ENCODE results near the gene NPY1R. TPM values are rescaled to one million over a fixed set of nuclear protein-coding genes. Genes with fewer than 3 reads are reported as not detected.

NPY1R gene
- not detected for total RNA-seq

DNA sequence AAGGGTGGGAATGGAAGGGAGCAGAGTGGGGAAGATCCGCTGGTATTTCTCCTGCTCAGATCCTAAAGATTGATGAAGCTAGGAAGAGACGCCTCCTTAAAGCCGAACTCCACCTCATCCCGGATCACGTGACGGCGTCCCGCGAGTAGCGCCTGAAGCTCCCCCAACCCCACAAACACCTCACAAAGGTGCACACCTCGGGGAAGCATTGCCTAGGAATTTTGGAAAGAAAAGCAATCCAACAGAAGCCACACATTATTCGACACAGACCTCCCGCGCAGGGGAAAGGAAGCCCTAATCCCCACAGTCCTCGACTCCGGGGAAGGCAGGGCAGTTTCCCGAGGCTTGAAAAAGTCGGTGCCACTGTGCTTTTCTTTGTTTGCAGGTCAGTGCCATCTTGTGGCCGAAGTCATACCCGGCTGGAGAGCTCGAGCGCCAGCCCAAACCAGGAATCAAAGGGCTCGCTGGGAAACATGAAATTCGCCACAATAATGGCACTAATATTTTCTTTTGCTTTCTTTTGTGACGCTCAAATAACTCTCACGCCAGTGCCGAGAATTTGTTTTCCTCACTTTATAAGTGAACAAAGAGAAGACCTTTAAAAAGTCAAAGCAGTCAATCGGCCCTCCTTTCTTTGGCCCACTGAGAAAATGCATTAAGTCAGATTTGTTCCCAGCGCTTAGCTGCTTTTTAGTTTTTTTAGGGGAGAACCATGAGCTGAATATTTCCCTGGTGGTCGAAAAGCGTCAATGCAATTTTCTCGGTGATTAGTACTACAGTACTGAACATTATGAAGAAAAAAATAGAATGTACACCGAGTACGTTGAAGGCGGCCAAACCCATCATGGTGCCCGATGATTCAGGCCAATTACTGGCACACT, at the start of gene NPY1R:
NPY1R (minus strand) TSS at position 71 of the 881 bp plus-strand sequence. CDS start 6,042 bp downstream, outside the sequence.
- peak in 2 of 3 donors; percentile 66 to 71 for DNase-seq (ENCODE audit: low read depth in 2 of 3, low spot score in 2 of 3)

DNA sequence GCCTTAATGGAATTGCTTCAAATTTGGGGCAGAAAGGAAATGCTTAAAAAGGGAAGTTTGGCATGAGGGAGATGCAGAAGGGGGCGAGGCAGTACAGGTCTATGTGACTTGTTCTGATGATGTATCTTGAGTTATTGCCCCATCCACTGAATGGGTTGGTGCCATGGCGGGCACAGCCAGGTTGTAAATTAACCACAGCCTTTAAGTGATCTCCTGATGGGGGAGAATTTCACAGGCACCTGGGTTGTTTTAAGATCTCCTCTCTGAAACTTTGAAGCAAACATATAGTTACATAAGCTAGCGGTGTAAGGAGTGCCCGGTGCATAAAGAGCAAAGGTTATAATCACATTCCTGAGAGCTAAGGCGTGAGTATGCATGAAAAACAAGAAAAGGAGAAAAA, 48.3 kb upstream of the NPY1R start:
- DNase-seq (ENCODE audit: low read depth in 2 of 3, low spot score in 2 of 3): no peak

DNA sequence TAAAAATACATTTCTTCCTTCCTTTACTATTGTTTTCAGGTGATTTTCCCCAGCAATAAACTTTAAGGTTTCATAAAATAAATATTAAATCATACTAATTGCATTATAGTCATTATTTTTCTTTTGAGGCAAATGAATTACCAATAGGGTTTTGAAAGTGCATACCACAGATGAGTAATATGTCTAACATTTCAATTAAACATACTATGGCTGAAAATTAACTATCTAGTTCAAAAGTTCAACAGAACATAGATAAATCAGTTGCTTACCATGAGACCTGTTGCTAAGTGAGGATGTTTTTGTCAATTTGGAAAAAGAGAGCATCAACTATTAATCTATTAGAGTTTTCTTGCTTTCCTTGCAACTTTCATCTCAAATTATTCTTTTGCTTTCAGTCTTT, 46.3 kb upstream of the NPY1R start:
- no peak for DNase-seq (ENCODE audit: low read depth in 2 of 3, low spot score in 2 of 3)

DNA sequence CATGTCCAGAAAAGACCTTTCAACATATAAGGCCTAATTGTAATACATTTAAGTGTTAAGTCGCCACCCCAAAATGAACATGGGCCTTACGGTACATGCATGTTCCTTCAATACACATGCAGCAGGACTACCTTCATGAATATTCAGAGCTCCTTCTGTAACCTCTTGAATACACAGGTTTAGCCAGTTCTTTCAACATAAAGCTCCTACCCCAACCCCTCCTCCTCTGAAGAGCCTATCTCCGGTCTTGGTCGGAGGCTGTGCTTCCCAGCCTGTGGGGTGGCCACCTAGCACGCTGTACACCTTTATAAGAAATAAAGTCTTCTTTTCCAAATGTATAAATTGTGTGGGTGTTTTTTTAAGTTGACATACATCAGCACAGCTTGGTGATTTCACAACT, 39.6 kb upstream of the NPY1R start:
- DNase-seq (ENCODE audit: low read depth in 2 of 3, low spot score in 2 of 3): no peak

DNA sequence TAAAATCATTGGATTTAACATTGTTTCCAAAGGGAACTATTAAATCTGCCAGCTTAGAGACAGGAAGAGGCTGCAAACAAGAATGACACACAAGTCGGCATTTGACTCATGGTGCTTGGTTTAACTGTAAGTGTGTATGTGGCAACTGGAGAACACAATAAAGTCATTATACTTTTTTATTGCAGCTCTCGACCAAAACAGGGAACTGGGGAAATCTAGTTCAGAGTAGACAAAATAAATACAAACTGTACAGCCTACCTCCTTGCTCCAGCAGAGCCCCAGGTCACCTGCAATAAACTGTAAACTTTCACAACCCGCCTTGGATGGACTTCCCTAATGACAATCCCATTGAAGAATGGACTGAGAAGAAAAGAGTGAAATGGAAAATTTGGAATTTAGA, 35.3 kb upstream of the NPY1R start:
- no peak for DNase-seq (ENCODE audit: low read depth in 2 of 3, low spot score in 2 of 3)

DNA sequence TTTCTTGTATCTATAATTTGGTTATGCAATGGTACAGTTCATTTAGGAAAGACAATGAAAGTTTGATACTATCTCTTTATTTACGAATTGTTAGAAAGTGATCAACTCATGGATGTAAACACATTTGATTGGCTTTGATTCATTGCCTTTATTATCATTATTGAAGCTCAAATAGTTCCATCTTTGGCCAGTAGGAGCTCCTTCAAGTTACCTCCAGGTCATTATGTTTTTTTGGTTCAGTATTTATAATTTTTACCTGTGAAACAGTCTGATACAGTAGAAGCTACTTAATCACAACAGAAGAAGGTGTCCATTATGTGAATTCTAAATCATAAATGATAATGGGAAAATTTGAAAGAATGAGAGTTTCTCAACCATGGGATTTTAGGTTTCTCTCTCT, 23.7 kb upstream of the NPY1R start:
- DNase-seq (ENCODE audit: low read depth in 2 of 3, low spot score in 2 of 3): no peak

DNA sequence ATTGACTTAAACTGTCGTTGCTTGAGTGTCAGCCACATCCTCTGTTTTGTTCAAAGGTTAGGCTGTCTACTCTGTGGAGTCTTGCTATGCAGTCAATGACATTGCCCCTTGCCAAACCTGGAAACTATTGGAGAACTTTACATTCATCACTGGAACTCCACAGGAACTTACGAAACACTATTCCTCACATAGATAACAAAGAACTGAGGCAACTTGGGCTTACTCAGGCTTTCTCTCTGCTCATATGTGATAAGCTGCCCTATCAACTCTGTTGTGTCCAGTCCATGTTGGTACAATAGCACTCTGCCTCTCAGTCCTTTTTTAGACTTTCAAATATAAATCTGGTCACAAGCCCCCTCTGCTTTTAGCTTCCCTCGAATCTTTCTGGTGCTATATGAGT, 20.7 kb upstream of the NPY1R start:
- no peak for DNase-seq (ENCODE audit: low read depth in 2 of 3, low spot score in 2 of 3)

DNA sequence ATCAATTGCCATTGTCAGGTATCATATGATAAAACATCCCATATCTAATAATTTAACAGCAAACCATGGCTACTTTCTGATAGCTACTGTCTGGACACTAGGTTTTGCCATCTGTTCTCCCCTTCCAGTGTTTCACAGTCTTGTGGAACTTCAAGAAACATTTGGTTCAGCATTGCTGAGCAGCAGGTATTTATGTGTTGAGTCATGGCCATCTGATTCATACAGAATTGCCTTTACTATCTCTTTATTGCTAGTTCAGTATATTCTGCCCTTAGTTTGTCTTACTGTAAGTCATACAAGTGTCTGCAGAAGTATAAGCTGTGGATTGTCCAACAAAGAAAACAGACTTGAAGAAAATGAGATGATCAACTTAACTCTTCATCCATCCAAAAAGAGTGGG, 18.3 kb upstream of the NPY1R start:
- DNase-seq (ENCODE audit: low read depth in 2 of 3, low spot score in 2 of 3): no peak

DNA sequence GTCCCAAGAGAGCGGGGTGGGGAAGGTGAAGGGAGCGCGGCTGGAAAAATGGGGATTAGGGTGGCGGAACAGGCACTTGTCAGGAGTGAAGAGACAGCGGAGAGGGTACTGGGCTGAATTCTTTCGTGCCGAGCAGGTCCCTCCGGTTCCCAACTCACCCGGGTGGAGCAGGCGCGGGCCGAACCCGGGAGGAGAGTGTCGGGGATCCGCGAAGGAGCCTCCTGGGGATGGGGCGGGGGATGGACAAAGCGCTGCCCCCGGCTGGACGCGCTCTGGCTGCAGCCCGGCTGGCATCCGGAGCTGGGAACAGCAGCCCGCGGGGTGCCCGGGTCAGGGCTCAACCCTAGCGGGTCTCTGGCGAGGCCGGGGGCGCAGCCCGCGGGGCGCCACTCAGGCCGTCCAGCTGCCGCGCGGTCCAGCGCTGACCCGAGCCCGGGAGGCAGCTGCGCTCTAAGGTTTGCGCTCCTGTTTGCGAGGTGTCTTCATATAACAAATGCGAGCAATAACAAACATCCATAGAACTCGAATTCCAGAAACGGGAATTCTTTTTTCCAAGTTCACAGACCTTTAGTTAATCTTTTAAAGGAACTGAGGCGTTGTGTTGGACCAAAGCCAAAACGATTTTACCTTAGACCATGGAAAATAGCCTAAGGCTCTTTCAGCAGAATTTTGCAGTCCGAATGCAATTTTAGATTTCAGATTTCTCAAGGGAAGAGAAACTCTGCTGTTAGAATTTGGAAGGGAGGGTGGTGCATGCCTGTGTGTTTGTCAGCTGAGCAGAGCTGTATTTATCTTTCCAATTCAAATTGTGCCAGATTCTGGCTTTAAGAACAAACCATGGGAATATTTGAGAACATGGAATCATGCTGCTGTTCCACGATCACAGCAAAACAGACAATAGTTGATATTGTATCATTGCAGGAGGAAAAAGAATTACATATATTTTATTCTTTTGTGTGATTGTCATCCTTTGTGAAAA, 12.0 kb upstream of the NPY1R start:
- peak in 1 of 3 donors; percentile 1 for DNase-seq (ENCODE audit: low read depth in 2 of 3, low spot score in 2 of 3)

DNA sequence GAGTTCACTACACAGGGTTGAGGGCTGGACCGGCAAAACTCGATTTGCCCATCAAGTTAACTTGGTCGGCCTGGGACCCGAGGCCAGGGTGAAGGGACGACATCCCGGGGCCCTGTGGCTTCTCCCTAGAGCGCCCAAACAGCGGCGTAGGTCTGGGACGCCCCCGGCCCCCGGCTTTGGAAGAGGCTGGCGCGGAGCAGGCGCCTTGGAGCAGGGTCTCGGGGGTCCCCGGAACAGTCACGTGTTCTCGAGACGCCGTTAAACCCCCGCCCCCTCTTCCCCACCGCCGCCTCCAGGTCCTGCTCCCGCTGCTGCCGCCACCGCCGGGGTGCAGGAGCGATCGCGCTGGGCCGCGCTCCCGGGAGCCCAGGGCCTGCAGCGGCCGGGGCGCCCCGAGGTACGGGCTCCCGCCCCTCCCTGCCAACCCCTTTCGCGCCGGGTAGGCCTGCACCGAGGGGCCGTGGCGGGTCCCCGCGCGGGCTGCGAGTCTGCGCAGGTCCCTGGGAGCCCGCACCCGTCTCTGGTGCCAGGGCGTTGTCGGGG, 11.3 kb upstream of the NPY1R start, which contains the start of gene NPY5R:
NPY5R (plus strand) TSS at position 289 of the 543 bp plus-strand sequence. CDS start 6,382 bp downstream, outside the sequence.
- DNase-seq (ENCODE audit: low read depth in 2 of 3, low spot score in 2 of 3): no peak

DNA sequence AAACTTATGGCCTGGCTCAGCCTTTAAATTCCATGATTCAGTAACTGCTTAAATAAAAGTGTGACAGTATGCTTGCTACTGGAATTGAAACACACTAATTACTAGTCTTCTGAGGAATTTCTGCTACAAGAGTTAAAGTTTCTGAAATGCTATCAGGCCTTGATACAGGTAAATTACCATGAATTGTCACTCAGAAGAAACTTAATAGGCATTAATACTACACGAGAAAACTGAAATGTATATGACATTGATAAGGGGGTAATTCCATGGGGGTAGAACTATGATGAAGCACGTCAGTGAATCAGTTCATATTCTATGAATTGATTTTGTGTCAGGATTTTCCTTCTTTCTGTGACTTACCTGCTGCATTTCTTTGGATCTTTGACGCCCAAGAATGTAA, 3.0 kb upstream of the NPY1R start:
- no peak for DNase-seq (ENCODE audit: low read depth in 2 of 3, low spot score in 2 of 3)

DNA sequence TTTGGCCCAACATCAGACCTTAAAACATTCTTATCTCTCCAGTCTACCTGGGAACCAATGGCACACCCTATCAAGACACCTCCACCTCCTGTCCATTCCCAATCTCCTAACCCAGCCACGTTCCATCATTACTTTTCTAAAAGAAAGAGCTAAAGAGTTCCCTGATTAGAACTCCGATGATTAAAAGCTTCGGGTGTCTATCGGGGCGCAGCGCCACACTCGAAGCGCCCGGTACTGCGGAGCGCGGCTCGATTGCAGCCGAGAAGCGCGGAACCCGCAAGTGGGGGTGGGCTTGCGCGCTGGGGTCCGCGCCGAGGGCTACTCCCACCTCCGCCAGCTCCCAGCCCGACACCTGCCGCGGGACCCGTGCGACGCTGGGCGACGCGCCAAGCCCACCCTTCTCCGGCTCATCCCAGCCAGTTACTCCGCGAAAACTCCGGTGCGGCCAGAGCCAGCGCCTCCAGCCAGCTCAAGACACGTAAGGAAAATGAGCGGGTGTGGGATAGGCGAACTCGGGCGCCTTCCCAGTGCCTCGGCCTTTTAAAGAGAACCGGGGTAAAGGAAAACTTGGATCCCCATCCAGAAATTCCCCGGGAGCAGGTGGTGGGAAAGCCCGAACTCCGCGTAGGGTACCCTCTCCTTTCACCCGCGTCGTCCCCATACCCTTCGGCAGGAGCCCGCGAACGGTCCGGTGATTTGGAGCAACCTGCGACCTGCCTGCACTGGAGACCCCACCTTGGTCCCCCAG, 593 bp downstream of the NPY1R start:
- peak in 1 of 3 donors; percentile 16 for DNase-seq (ENCODE audit: low read depth in 2 of 3, low spot score in 2 of 3)

DNA sequence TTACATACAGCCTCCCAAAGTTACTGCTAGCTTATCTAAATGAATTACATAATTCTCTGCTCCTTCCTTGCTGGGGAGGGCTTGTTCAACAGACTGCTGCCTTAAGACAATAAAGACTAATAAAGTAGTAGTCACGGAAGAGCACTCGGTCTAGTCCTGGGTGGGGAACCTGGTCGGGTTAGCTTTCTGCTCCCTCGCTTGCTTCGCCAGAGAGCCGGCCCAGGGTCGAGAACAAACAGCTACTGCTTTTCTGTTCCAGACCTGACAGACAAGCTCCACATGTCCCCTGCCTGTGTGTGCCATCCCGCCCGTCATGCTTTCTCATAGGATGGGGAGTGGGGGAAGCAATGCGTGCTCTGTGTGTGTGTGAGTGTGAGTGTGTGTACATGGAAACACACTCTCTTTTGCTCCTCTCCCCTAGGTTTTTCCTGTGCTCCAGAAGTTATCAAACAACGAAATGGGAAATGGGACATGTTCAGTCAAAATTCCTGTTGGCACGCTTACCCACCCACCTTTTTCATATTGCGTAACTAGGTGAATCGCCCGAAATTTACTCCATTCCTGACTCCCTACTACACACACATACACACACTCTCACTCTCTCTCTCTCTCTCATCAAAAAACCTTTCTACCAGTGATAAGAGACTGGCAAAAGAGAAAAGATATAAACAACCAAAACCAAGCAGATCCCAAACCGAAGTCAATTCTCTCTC, 1.3 kb downstream of the NPY1R start:
- DNase-seq (ENCODE audit: low read depth in 2 of 3, low spot score in 2 of 3): peak in 1 of 3 donors; percentile 0

DNA sequence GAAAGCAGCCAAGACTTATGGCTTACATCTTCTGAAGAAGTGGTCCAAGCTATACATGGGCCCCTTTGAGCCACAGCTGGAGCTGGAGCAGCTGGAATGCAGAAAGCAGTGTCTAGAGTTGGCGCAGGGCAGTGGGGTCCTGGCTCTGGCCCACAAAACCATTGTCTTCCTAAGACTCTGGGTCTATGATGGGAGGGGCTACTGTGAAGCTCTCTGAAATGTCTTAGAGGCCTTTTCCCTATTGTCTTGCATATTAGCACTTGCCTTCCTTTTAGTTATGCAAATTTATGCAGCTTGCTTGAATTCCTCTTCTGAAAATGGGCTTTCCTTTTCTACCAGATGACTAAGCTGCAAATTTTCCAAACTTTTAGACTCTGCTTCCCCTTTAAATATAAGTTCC, 15.3 kb downstream of the NPY1R start:
- no peak for DNase-seq (ENCODE audit: low read depth in 2 of 3, low spot score in 2 of 3)

DNA sequence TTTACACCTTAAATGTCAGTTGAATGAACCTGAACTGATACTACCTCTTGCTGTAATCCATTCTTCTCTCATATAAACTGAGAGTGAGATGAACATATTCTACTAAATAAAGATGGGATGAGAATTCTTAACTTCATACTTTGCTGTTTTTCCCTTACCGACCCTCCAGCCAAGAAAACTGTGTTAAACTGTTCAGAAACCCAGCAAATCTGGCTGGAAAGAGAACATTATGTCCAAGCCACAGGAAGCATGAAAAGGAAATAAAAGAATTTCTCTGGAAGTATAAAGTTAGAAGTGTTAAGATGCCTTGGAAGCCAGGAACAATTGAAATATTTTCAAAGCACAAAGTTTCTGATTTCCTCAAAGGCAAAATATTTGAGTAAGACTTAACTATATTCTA, 22.9 kb downstream of the NPY1R start:
- no peak for DNase-seq (ENCODE audit: low read depth in 2 of 3, low spot score in 2 of 3)

DNA sequence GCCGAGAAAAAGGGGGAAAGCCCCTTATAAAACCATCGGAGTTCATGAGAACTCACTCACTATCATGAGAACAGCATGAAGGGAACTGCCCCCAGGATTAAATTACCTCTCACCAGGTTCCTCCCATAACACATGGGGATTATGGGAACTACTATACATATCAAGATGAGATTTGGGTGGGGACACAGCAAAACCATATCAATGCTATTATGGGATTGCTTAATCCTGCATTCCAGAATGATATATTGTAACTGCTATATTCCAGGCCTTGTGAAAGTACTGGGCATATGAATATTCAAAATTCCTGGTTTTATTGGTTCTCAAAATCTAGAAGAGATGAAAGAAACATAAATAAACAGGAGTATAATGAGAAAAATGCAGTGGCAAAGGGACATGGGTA, 29.3 kb downstream of the NPY1R start:
- DNase-seq (ENCODE audit: low read depth in 2 of 3, low spot score in 2 of 3): no peak

DNA sequence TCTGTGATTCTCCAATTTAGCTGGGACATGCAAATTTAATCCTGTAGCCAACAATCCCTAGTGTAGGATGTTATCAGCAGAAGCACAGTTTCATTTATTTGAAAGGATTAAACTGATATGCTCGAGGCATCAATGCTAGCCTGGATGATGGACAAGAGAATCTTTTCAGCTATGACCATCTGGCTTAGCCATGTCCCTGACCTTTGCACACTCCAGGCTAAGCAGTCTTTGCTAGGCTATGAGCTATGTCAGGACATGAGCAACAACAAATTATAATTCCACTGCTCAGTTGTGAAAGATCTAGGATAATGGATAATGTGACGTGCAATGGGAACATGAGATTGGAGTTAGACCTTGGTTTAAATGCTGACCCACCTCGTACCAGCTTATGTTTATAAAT, 32.0 kb downstream of the NPY1R start:
- no peak for DNase-seq (ENCODE audit: low read depth in 2 of 3, low spot score in 2 of 3)

DNA sequence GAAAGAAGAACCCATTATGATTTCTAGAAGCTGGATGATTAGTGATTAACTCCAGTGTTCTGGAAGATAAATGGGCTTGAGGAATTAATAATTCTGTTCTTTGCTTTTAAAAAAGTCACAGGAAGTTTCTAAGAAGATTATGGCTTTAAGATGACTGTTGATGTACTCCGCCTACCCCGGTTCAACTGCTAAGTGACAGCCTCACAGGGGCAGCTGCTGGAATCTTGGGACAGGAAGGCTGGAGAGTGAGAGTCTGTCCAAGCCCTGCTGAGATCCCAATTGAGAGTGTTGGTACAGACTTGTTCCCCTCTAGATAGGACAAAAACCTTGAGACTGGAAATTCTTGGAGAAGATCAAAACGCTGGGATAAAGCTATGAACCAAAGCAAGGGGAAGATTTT, 37.3 kb downstream of the NPY1R start:
- DNase-seq (ENCODE audit: low read depth in 2 of 3, low spot score in 2 of 3): no peak

DNA sequence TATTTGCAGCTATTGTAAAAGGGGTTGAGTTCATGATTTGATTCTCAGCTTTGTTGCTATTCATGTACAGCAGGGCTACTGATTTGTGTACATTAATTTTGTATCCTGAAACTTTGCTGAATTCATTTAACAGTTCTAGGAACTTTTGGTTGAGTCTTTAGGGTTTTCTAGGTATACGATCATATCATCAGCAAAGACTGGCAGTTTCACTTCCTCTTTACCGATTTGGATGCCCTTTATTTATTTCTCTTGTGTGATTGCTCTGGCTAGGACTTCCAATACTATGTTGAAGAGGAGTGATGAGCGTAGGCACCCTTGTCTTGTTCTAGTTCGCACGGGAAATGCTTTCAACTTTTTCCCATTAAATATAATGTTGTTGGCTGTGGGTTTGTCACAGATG, 48.1 kb downstream of the NPY1R start:
- DNase-seq (ENCODE audit: low read depth in 2 of 3, low spot score in 2 of 3): no peak

Data from hematopoietic multipotent progenitor cell (in vitro differentiated cells).